B cell (primary cell): ENCODE data around the gene CCM2. TPM values are rescaled to one million over a fixed set of nuclear protein-coding genes. Genes with fewer than 3 reads are reported as not detected.

Experiments
- ATAC-seq: fragments of 200-7000 bp; cut with Tn5 transposase; one replicate; pipeline ENCODE4 v1.10.0; 2021; ENCODE audit warnings: low read depth, mild to moderate bottlenecking, moderate number of reproducible peaks, moderate library complexity
- CTCF ChIA-PET: fragments of 350-600 bp; sonication (Branson Sonifier 250); formaldehyde crosslinking; loops from one replicate; lab custom pipeline; 2021; ENCODE audit warnings: antibody characterized with exemption, inconsistent platforms; lab: Charles Lee
- POLR2A ChIA-PET: fragments of 350-600 bp; sonication (Branson Sonifier 250); formaldehyde crosslinking; loops from one replicate; lab custom pipeline; 2021; ENCODE audit warnings: antibody characterized with exemption; lab: Charles Lee
- DNase-seq: peaks from one replicate; pipeline ENCODE4 v3.0.0; 2013
- H2AFZ ChIP-seq: 2 replicates; pipeline ENCODE4 v1.6.1; 2012; ENCODE audit warnings: mild to moderate bottlenecking, low read depth, low read length; ENCODE audit not compliant: insufficient read depth, poor library complexity, severe bottlenecking
- H3K27ac ChIP-seq, 2 donors: 1 replicate in 1 of 2; 2 replicates in 1 of 2; pipeline ENCODE4 v1.5.1; 2012 to 2013; ENCODE audit warnings: low read length in 2 of 2, mild to moderate bottlenecking in 2 of 2, moderate library complexity in 1 of 2
- H3K27me3 ChIP-seq, 4 experiments: fragments of 200-600 bp in 1 of 4; sonication (generic) in 1 of 4; replicated peaks in 1 of 4; 1 replicate in 2 of 4; 2 replicates in 2 of 4; pipeline versions ENCODE4 v1.6.1 to v1.7.0; 2013 to 2016; ENCODE audit warnings: low read length in 3 of 4, mild to moderate bottlenecking in 2 of 4, mixed read lengths in 1 of 4, moderate library complexity in 1 of 4; ENCODE audit not compliant: insufficient read depth in 4 of 4, control insufficient read depth in 3 of 4; ENCODE audit errors: control extremely low read depth in 1 of 4
- H3K36me3 ChIP-seq, 2 experiments: replicated peaks in 1 of 2; 1 replicate in 1 of 2; 2 replicates in 1 of 2; pipeline versions ENCODE4 v1.6.1 to v1.7.1; 2013; ENCODE audit warnings: low read length in 1 of 2; ENCODE audit not compliant: insufficient read depth in 2 of 2, control insufficient read depth in 1 of 2; ENCODE audit errors: control extremely low read depth in 1 of 2, extremely low read depth in 1 of 2
- H3K4me1 ChIP-seq, 2 donors: fragments of 200-600 bp in 1 of 2; sonication (generic) in 1 of 2; 1 replicate in 1 of 2; 2 replicates in 1 of 2; pipeline versions ENCODE4 v1.5.1 to v1.6.1; 2013 to 2017; ENCODE audit warnings: low read length in 2 of 2; ENCODE audit not compliant: control insufficient read depth in 2 of 2, insufficient read depth in 2 of 2
- H3K4me2 ChIP-seq: replicated peaks from 2 replicates; pipeline ENCODE3; 2012; ENCODE audit warnings: mild to moderate bottlenecking, low read depth, low read length; ENCODE audit not compliant: poor library complexity, severe bottlenecking
- H3K4me3 ChIP-seq, 5 experiments: fragments of 200-600 bp in 1 of 5; sonication (generic) in 1 of 5; 1 replicate in 3 of 5; 2 replicates in 2 of 5; pipeline versions ENCODE4 v1.5.1 to v1.7.0; 2011 to 2016; ENCODE audit warnings: low read length in 4 of 5, mild to moderate bottlenecking in 4 of 5, low read depth in 2 of 5, control low read depth in 1 of 5, moderate library complexity in 1 of 5; ENCODE audit not compliant: insufficient read depth in 1 of 5; ENCODE audit errors: control extremely low read depth in 1 of 5, extremely low read depth in 1 of 5
- H3K79me2 ChIP-seq: fragments of 200-600 bp; sonication (generic); one replicate; pipeline ENCODE4 v1.6.0; 2016; ENCODE audit warnings: low read length; ENCODE audit not compliant: control insufficient read depth, insufficient read depth
- H3K9ac ChIP-seq: fragments of 200-600 bp; sonication (generic); 2 replicates; pipeline ENCODE4 v1.6.1; 2017; ENCODE audit warnings: mild to moderate bottlenecking, low read length, moderate library complexity
- H3K9me3 ChIP-seq, 3 donors: one replicate each; pipeline versions ENCODE4 v1.6.1 to v1.7.1; 2013; ENCODE audit warnings: low read length in 2 of 3; ENCODE audit not compliant: control insufficient read depth in 2 of 3, insufficient read depth in 1 of 3; ENCODE audit errors: control extremely low read depth in 1 of 3
- H4K20me1 ChIP-seq: 2 replicates; pipeline ENCODE4 v1.6.0; 2012; ENCODE audit warnings: mild to moderate bottlenecking, low read length; ENCODE audit not compliant: insufficient read depth, control insufficient read depth, poor library complexity, severe bottlenecking
- H3K27ac Mint-ChIP-seq: one replicate; pipeline ENCODE4 v1.8.0; 2021; ENCODE audit warnings: mixed read lengths
- H3K27me3 Mint-ChIP-seq: one replicate; pipeline ENCODE4 v1.8.0; 2021; ENCODE audit warnings: mixed read lengths
- H3K4me1 Mint-ChIP-seq: one replicate; pipeline ENCODE4 v1.8.0; 2021; ENCODE audit warnings: mixed read lengths
- H3K4me3 Mint-ChIP-seq: one replicate; pipeline ENCODE4 v1.8.0; 2021; ENCODE audit warnings: mixed read lengths
- H3K9me3 Mint-ChIP-seq: one replicate; pipeline ENCODE4 v1.8.0; 2022; ENCODE audit warnings: mixed read lengths; ENCODE audit not compliant: insufficient read depth
- EZH2 ChIP-seq: IDR thresholded peaks from 2 replicates; pipeline ENCODE4 v1.6.1; 2012; ENCODE audit warnings: borderline replicate concordance, low read depth, mild to moderate bottlenecking, moderate library complexity, low read length; ENCODE audit not compliant: insufficient read depth, poor library complexity, severe bottlenecking
- WGBS: methylation state at CpG from one replicate; pipeline ENCODE4 v1.1.5; 2013; ENCODE audit warnings: missing lambda C conversion rate; ENCODE audit not compliant: insufficient coverage; 5-methylcytosine and 5-hydroxymethylcytosine counted together
- intact Hi-C: fragments of 100-400 bp; cut with micrococcal nuclease; formaldehyde crosslinking; loops from one replicate; pipeline ENCODE4 v1.10.0; 2022
- polyA plus RNA-seq: library from polyadenylated mRNA; depleted of rRNA; stranded (reverse); fragments of >200 nt; gene quantifications from 2 replicates; pipeline ENCODE4 v1.2.3, GENCODE V29; 2012
- total RNA-seq, 2 donors: library from RNA; stranded (reverse); fragments of 120-200 nt in 1 of 2; gene quantifications; 1 replicate in 1 of 2; 2 replicates in 1 of 2; pipeline versions ENCODE4 v1.2.3 to v1.2.4, GENCODE V29; 2013 to 2022
- TF ChIP-seq, protein P1 (sequence below): fragments of 200-600 bp; IDR thresholded peaks from one replicate; pipeline ENCODE4 v1.8.0; 2022; ENCODE audit warnings: antibody characterized with exemption, mild to moderate bottlenecking

CCM2 gene
- total and polyA plus RNA-seq, 2 donors (not counting 1 experiment from before 2014, with no cell fraction given), result 150 to 201 TPM

DNA sequence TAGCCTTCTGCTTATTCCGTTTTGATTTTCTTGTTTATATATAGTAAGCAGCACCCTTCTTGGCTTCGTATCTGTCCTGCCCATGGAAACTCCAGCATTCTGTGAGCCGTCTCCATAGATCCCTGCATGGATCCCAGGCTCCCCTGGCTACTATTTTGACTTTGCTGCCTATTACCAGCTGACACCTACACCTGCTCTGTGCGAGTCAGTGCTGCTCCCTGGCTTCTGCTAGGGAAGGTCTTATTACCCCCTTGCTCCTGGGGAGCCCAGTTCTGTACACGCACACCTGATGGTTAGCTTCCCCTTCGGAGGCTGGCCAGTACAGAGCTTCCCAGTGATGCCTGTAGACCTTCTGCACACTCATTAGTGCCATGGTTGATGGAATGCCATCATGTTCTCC is 53.4 kb downstream of the CCM2 start:
- Mint-ChIP-seq H3K4me3 (no peak overlapping the region), H3K9me3 (no peaks in the 10 kb centered on the region), H3K27me3 (no peaks in the 10 kb centered on the region), H3K4me1 (peaks cover 64% of the 10 kb centered on the region), H3K27ac (no peak overlapping the region)
- Histone ChIP-seq H3K79me2 (peaks cover 92% of the 10 kb centered on the region), H3K4me2 (no peak overlapping the region), H4K20me1 (peaks cover 92% of the 10 kb centered on the region), H2AFZ (no peak overlapping the region), H3K27me3 (no peaks in the 10 kb centered on the region), H3K4me1 (peaks cover 18 to 32% of the 10 kb centered on the region in 2 donors), H3K4me3 (no peak overlapping the region), H3K9me3 (no peaks in the 10 kb centered on the region), H3K9ac (no peak overlapping the region), H3K27ac (no peak overlapping the region), H3K36me3 (peaks cover 4 to 60% of the 10 kb centered on the region in 2 experiments)
- TF ChIP-seq, protein P1, sequence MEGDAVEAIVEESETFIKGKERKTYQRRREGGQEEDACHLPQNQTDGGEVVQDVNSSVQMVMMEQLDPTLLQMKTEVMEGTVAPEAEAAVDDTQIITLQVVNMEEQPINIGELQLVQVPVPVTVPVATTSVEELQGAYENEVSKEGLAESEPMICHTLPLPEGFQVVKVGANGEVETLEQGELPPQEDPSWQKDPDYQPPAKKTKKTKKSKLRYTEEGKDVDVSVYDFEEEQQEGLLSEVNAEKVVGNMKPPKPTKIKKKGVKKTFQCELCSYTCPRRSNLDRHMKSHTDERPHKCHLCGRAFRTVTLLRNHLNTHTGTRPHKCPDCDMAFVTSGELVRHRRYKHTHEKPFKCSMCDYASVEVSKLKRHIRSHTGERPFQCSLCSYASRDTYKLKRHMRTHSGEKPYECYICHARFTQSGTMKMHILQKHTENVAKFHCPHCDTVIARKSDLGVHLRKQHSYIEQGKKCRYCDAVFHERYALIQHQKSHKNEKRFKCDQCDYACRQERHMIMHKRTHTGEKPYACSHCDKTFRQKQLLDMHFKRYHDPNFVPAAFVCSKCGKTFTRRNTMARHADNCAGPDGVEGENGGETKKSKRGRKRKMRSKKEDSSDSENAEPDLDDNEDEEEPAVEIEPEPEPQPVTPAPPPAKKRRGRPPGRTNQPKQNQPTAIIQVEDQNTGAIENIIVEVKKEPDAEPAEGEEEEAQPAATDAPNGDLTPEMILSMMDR, result no peak
- ATAC-seq (no peak), DNase-seq (no peak)
- ChIA-PET CTCF (interaction anchor here (0.9 to 1.8 kb wide), 3 partner anchors 80 to 83 kb away, joined by 3 to 5 read pairs (median 4); no protein-coding TSS in a partner anchor), POLR2A (no interaction called here)
- intact Hi-C loops, result no loop called here
- WGBS, result 100% methylated on average over 3 of the region's 6 CpGs

DNA sequence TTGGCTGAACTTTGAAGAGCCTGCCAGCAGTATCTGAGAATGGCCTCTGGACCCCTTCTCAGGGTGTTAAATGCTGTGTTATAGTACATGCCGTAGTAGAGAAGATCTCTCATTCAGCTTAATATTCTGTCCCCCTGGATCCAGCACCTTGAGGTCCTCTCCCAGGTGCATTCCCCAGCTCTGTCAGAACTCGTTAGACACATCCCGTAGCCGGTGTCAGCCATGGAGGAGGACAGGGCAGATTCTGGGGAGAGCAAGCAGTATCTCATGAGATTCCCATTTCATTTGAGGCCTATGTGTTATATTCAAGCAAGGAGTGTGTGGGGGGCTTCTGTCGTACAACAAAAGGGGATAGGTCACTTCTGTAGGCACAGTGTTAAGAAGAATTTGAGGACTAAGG is 53.9 kb downstream of the CCM2 start:
- no peak for TF ChIP-seq EZH2
- TF ChIP-seq, protein P1, result no peak
- Histone ChIP-seq H3K27me3 (no peaks in the 10 kb centered on the region), H3K4me3 (no peak overlapping the region), H3K79me2 (peaks cover 92% of the 10 kb centered on the region), H3K4me1 (peaks cover 18 to 32% of the 10 kb centered on the region in 2 donors), H4K20me1 (peaks cover 97% of the 10 kb centered on the region), H3K4me2 (no peak overlapping the region), H2AFZ (no peak overlapping the region), H3K36me3 (peaks cover 4 to 54% of the 10 kb centered on the region in 2 experiments), H3K9me3 (no peaks in the 10 kb centered on the region), H3K9ac (no peak overlapping the region), H3K27ac (no peak overlapping the region)
- ChIA-PET POLR2A (no interaction called here), CTCF (interaction anchor here (0.8 to 1.8 kb wide), 2 partner anchors 55 to 82 kb away, joined by 3 to 5 read pairs; no protein-coding TSS in a partner anchor)
- Mint-ChIP-seq H3K27ac (peak overlapping the region; percentile 18), H3K4me1 (peaks cover 66% of the 10 kb centered on the region), H3K27me3 (no peaks in the 10 kb centered on the region), H3K9me3 (no peaks in the 10 kb centered on the region), H3K4me3 (no peak overlapping the region)
- ATAC-seq, result no peak
- 96% methylated on average over 3 of the region's 5 CpGs for WGBS
- DNase-seq, result no peak
- intact Hi-C loops, result no loop called here
